Esophagus squamous epithelium (tissue), 5 donors: ENCODE results near the gene TTC21A. TPM values are rescaled to one million over a fixed set of nuclear protein-coding genes. Genes with fewer than 3 reads are reported as not detected.

Experiments used
- DNase-seq: peaks from one replicate; lab custom pipeline; 2025; lab: John Stamatoyannopoulos, UW
- H3K27ac ChIP-seq, 4 donors: fragments of 200-600 bp; sonication (generic); one replicate each; pipeline ENCODE4 v1.5.1; 2016 to 2019; ENCODE audit warnings: mild to moderate bottlenecking in 1 of 4
- H3K27me3 ChIP-seq, 4 donors: fragments of 200-600 bp; sonication (generic); 1 replicate in 3 of 4; 2 replicates in 1 of 4; pipeline versions ENCODE4 v1.5.1 to v1.6.0; 2017 to 2021; ENCODE audit warnings: antibody characterized with exemption in 1 of 4
- H3K36me3 ChIP-seq, 3 donors: fragments of 200-600 bp; sonication (generic); one replicate each; pipeline ENCODE4 v1.5.1; 2016 to 2019
- H3K4me1 ChIP-seq, 3 donors: fragments of 200-600 bp; sonication (generic); one replicate each; pipeline ENCODE4 v1.5.1; 2017 to 2019
- H3K4me3 ChIP-seq, 4 donors: fragments of 200-600 bp; sonication (generic); 1 replicate in 3 of 4; 2 replicates in 1 of 4; pipeline ENCODE4 v1.5.1; 2016 to 2019; ENCODE audit warnings: mild to moderate bottlenecking in 2 of 4, moderate library complexity in 1 of 4
- H3K9me3 ChIP-seq, 3 donors: fragments of 200-600 bp; sonication (generic); one replicate each; pipeline ENCODE4 v1.5.1; 2016 to 2019
- POLR2A ChIP-seq, 4 donors: fragments of 450-650 bp; IDR thresholded peaks; one replicate each; pipeline ENCODE4 v1.6.1; 2017; ENCODE audit warnings: antibody characterized with exemption in 4 of 4, mild to moderate bottlenecking in 4 of 4, moderate library complexity in 3 of 4
- WGBS, 2 donors: methylation state at CpG; one replicate each; pipeline ENCODE4 v1.1.5; 2018; 5-methylcytosine and 5-hydroxymethylcytosine counted together
- intact Hi-C: fragments of 100-400 bp; cut with DNase I; formaldehyde crosslinking; loops from one replicate; pipeline ENCODE4 v1.15.0; 2022
- total RNA-seq, 4 donors: library from RNA; depleted of rRNA; stranded (reverse); fragments of >200 nt; gene quantifications; one replicate each; pipeline ENCODE4 v1.1.0, GENCODE V29; 2016
- TF ChIP-seq, protein P1 (sequence below), 6 experiments: fragments of 450-650 bp in 4 of 6; fragments of 200-600 bp in 2 of 6; sonication (generic) in 2 of 6; IDR thresholded peaks; one replicate each; pipeline ENCODE4 v1.5.1; 2016 to 2019; ENCODE audit warnings: antibody characterized with exemption in 6 of 6, mild to moderate bottlenecking in 4 of 6, moderate library complexity in 4 of 6
- donor health status: DM: yes; HTN: yes; CAD: no.

The TTC21A gene
- total RNA-seq, 4 donors from 2014 or later: 1.6 to 2.9 (median 2.5) TPM

- peak overlapping the region in 2 of 4 donors; percentile 11 to 29 for H3K27ac ChIP-seq
- 87 to 88% methylated on average over 6 of the region's 7 CpGs for WGBS, 2 donors
- intact Hi-C loops: loop anchor here (10.0 kb wide), 1 partner anchor 180 kb away; the partner anchor contains the start of gene CX3CR1
Observed at GRCh38 chr3:39104961-39105686, 2.4 kb upstream of the TTC21A start.

GRCh38 chr3:39105687-39106063, 1.8 kb upstream of the TTC21A start:
- intact Hi-C loops: loop anchor here (10.0 kb wide), 1 partner anchor 179 kb away; the partner anchor contains the start of gene CX3CR1
- peaks cover 18 to 75% (median 28%) of the 10 kb centered on the region in 3 donors for H3K4me1 ChIP-seq
- DNase-seq: no peak

More at GRCh38 chr3:39104961-39105686, 2.4 kb upstream of the TTC21A start:
- TF ChIP-seq, protein P1, sequence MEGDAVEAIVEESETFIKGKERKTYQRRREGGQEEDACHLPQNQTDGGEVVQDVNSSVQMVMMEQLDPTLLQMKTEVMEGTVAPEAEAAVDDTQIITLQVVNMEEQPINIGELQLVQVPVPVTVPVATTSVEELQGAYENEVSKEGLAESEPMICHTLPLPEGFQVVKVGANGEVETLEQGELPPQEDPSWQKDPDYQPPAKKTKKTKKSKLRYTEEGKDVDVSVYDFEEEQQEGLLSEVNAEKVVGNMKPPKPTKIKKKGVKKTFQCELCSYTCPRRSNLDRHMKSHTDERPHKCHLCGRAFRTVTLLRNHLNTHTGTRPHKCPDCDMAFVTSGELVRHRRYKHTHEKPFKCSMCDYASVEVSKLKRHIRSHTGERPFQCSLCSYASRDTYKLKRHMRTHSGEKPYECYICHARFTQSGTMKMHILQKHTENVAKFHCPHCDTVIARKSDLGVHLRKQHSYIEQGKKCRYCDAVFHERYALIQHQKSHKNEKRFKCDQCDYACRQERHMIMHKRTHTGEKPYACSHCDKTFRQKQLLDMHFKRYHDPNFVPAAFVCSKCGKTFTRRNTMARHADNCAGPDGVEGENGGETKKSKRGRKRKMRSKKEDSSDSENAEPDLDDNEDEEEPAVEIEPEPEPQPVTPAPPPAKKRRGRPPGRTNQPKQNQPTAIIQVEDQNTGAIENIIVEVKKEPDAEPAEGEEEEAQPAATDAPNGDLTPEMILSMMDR (IDR thresholded peaks at IDR 0.05): no peak
- no peak for TF ChIP-seq POLR2A (IDR thresholded peaks at IDR 0.05)
- H3K4me3 ChIP-seq: peak overlapping the region in 1 of 4 donors; percentile 95
- no peaks in the 10 kb centered on the region for H3K27me3 ChIP-seq
- H3K36me3 ChIP-seq: peaks cover 0 to 18% (median 7%) of the 10 kb centered on the region in 3 donors
- DNase-seq: no peak
- H3K4me1 ChIP-seq: peaks cover 18 to 75% (median 28%) of the 10 kb centered on the region in 3 donors
- H3K9me3 ChIP-seq: no peaks in the 10 kb centered on the region

GRCh38 chr3:39106281-39106811, 1.1 kb upstream of the TTC21A start:
- peaks cover 0 to 22% (median 0%) of the 10 kb centered on the region in 3 donors for H3K36me3 ChIP-seq
- no peaks in the 10 kb centered on the region for H3K9me3 ChIP-seq
- H3K27me3 ChIP-seq: no peaks in the 10 kb centered on the region
- H3K4me3 ChIP-seq: peak overlapping the region; percentile 74 to 99 (median 93)
- TF ChIP-seq, protein P1 (IDR thresholded peaks at IDR 0.05): no peak
- TF ChIP-seq POLR2A (IDR thresholded peaks at IDR 0.05): no peak
- peaks cover 18 to 70% (median 25%) of the 10 kb centered on the region in 3 donors for H3K4me1 ChIP-seq
- peak overlapping the region; percentile 89 to 99 (median 96) for H3K27ac ChIP-seq
- 10 to 13% methylated on average over 15 to 16 of the region's 16 CpGs for WGBS, 2 donors
- intact Hi-C loops: loop anchor here (10.0 kb wide), 1 partner anchor 178 kb away; the partner anchor contains the start of gene CX3CR1
- DNase-seq: no peak

More at GRCh38 chr3:39105687-39106063, 1.8 kb upstream of the TTC21A start:
- no peaks in the 10 kb centered on the region for H3K27me3 ChIP-seq
- H3K9me3 ChIP-seq: no peaks in the 10 kb centered on the region
- H3K4me3 ChIP-seq: peak overlapping the region in 1 of 4 donors; percentile 95
- H3K27ac ChIP-seq: peak overlapping the region in 2 of 4 donors; percentile 89 to 99
- peaks cover 0 to 18% (median 2%) of the 10 kb centered on the region in 3 donors for H3K36me3 ChIP-seq
- WGBS, 2 donors: 64% methylated on average over 3 of the region's 3 CpGs
- TF ChIP-seq POLR2A (IDR thresholded peaks at IDR 0.05): no peak
- TF ChIP-seq, protein P1 (IDR thresholded peaks at IDR 0.05): no peak

DNA sequence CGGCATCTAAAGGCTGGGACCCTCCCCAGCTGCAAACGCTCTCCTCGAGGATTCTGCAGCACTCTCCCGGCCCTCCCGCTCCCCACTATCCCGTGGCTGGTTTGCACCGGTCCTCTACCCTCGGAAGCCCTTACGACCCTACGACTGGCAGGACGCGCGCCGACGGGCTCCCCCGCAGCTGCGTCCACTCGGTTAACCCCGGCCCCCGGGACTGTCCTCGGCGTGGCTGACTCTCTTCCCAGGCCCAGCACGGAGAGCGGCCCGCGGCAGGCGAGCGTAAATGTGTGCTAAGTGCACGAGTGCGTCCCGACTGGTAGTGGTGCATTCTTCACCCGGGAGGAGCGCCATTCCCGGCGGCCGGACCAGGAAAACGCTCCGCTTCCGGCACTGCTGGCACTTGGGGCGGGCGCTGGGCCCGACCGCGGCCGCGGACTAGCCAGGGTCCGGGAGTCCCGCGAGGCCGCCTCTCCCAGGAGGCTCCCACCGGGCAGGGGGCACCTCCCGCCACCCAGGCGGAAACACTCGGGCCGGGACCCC, 561 bp upstream of the TTC21A start:
- Histone ChIP-seq H3K27ac (peak overlapping the region; percentile 89 to 99 (median 96)), H3K4me3 (peak overlapping the region; percentile 74 to 99 (median 93)), H3K9me3 (no peaks in the 10 kb centered on the region), H3K36me3 (peaks cover 0 to 22% (median 0%) of the 10 kb centered on the region in 3 donors), H3K4me1 (peaks cover 18 to 64% (median 24%) of the 10 kb centered on the region in 3 donors), H3K27me3 (no peaks in the 10 kb centered on the region)
- no peak for DNase-seq
- TF ChIP-seq, protein P1 (IDR thresholded peaks at IDR 0.05): peak in 1 of 6 experiments; percentile 3
- no peak for TF ChIP-seq POLR2A (IDR thresholded peaks at IDR 0.05)
- 0% methylated on average over 3 to 6 of the region's 55 CpGs for WGBS, 2 donors
- intact Hi-C loops: loop anchor here (10.0 kb wide), 1 partner anchor 178 kb away; the partner anchor contains the start of gene CX3CR1
